KMS-11 (cell line): ENCODE data around the gene OCRL.

Experiments used
- H2AFZ ChIP-seq: fragments of 200-600 bp; sonication (generic); 2 replicates; pipeline ENCODE4 v1.6.1; 2016; ENCODE audit warnings: antibody characterized with exemption, mixed run types, low read depth
- H3K27ac ChIP-seq: fragments of 200-600 bp; sonication (generic); 2 replicates; pipeline ENCODE4 v1.6.1; 2016; ENCODE audit warnings: mild to moderate bottlenecking, mixed run types
- H3K27me3 ChIP-seq: fragments of 200-600 bp; sonication (generic); 2 replicates; pipeline ENCODE4 v1.6.1; 2017; ENCODE audit warnings: mild to moderate bottlenecking, low read depth, mixed run types, moderate library complexity; ENCODE audit not compliant: insufficient read depth
- H3K36me3 ChIP-seq: fragments of 200-600 bp; sonication (generic); 2 replicates; pipeline ENCODE4 v1.6.1; 2017; ENCODE audit warnings: mild to moderate bottlenecking, mixed run types; ENCODE audit not compliant: insufficient read depth
- H3K4me1 ChIP-seq: fragments of 200-600 bp; sonication (generic); 2 replicates; pipeline ENCODE4 v1.6.1; 2016; ENCODE audit warnings: mild to moderate bottlenecking, low read depth, mixed run types; ENCODE audit not compliant: poor library complexity, severe bottlenecking
- H3K4me2 ChIP-seq: fragments of 200-600 bp; sonication (generic); 2 replicates; pipeline ENCODE4 v1.7.0; 2016; ENCODE audit warnings: mild to moderate bottlenecking, mixed run types
- H3K4me3 ChIP-seq: fragments of 200-600 bp; sonication (generic); IDR thresholded peaks from 2 replicates; pipeline ENCODE4 v1.6.1; 2017; ENCODE audit warnings: low read depth, low read length, mixed read lengths; ENCODE audit not compliant: insufficient read depth
- H3K79me2 ChIP-seq: fragments of 200-600 bp; sonication (generic); 2 replicates; pipeline ENCODE4 v1.6.1; 2016; ENCODE audit warnings: low read depth, mixed run types; ENCODE audit not compliant: insufficient read depth
- H3K9ac ChIP-seq: fragments of 200-600 bp; sonication (generic); 2 replicates; pipeline ENCODE4 v1.6.1; 2016; ENCODE audit warnings: mild to moderate bottlenecking, mixed run types
- H4K20me1 ChIP-seq: fragments of 200-600 bp; sonication (generic); 2 replicates; pipeline ENCODE4 v1.6.1; 2016; ENCODE audit warnings: mild to moderate bottlenecking, mixed run types; ENCODE audit not compliant: insufficient read depth
- TF ChIP-seq, protein P1 (sequence below): fragments of 200-600 bp; sonication (generic); conservative IDR thresholded peaks from 2 replicates; pipeline ENCODE4 v1.6.1; 2017; ENCODE audit warnings: low read depth, mild to moderate bottlenecking, antibody characterized with exemption, low read length, moderate library complexity, mixed read lengths

The OCRL gene

DNA sequence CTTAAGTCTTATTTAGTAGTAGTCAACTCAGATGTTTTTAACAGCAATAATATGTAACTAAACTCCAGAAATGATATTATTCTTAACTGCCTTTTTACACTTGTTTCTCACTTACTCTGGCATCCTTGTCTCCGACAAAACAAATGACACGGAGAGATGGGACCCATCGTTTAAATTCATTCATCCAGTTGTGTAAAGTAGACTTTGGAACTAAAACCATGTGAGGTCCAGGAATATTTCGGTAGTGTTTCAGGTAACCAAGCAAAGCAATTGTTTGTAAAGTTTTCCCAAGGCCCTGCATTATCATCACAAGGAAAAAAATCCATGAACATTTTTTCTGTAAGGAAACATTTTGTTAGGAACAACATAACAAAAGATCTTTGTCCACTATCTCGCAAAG, 28.4 kb upstream of the OCRL start:
- TF ChIP-seq, protein P1, sequence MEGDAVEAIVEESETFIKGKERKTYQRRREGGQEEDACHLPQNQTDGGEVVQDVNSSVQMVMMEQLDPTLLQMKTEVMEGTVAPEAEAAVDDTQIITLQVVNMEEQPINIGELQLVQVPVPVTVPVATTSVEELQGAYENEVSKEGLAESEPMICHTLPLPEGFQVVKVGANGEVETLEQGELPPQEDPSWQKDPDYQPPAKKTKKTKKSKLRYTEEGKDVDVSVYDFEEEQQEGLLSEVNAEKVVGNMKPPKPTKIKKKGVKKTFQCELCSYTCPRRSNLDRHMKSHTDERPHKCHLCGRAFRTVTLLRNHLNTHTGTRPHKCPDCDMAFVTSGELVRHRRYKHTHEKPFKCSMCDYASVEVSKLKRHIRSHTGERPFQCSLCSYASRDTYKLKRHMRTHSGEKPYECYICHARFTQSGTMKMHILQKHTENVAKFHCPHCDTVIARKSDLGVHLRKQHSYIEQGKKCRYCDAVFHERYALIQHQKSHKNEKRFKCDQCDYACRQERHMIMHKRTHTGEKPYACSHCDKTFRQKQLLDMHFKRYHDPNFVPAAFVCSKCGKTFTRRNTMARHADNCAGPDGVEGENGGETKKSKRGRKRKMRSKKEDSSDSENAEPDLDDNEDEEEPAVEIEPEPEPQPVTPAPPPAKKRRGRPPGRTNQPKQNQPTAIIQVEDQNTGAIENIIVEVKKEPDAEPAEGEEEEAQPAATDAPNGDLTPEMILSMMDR: no peak
- no peaks in the 10 kb centered on the region for H4K20me1 ChIP-seq
- no peaks in the 10 kb centered on the region for H3K36me3 ChIP-seq
- H2AFZ ChIP-seq: no peak overlapping the region
- no peaks in the 10 kb centered on the region for H3K4me1 ChIP-seq
- H3K4me2 ChIP-seq: no peak overlapping the region
- H3K9ac ChIP-seq: no peak overlapping the region
- no peaks in the 10 kb centered on the region for H3K79me2 ChIP-seq
- H3K27ac ChIP-seq: no peak overlapping the region
- no peaks in the 10 kb centered on the region for H3K27me3 ChIP-seq
- no peak overlapping the region for H3K4me3 ChIP-seq

DNA sequence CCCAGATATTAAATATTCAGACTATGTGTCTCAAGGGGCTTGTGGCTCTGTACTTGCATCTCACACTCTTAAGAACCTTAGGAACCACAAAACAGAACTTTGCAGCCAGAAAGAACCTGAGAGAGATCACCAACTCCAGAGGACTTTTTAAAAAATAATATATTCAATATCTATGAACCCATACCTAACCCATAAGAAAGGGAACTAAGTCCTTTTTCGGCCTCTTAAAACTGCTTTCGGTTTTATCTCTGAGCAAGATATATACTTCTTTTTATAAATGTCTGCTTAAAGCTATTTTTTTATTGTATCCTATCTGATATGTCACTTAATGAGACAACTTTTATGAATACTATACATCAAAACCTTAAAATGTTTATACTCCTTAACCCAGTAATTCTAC, 27.6 kb upstream of the OCRL start:
- Histone ChIP-seq H3K27me3 (no peaks in the 10 kb centered on the region), H2AFZ (no peak overlapping the region), H3K4me1 (no peaks in the 10 kb centered on the region), H3K36me3 (no peaks in the 10 kb centered on the region), H3K79me2 (no peaks in the 10 kb centered on the region), H4K20me1 (no peaks in the 10 kb centered on the region), H3K4me3 (no peak overlapping the region), H3K4me2 (no peak overlapping the region), H3K9ac (no peak overlapping the region), H3K27ac (no peak overlapping the region)
- TF ChIP-seq, protein P1: no peak

DNA sequence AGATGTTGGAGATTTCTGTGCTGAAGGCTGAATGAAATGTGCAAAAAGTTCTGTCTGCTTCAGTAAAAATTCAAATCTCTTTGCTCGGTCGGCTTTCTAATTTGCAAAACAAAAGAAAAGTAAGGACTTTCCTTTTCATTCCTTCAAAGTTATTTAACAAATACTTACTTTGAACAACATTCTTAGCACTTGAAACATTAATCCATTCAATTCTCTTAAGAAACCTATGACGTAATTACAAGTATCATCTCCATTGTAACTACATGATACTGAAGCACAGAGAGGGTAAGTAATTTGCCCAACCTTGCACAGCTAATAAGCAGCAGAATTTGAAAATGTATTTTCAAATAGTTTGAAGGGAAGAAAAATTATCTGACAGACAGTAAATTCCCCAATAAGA, 23.7 kb upstream of the OCRL start:
- no peak overlapping the region for H3K4me3 ChIP-seq
- no peaks in the 10 kb centered on the region for H3K36me3 ChIP-seq
- H3K27me3 ChIP-seq: no peaks in the 10 kb centered on the region
- no peaks in the 10 kb centered on the region for H4K20me1 ChIP-seq
- no peak overlapping the region for H3K4me2 ChIP-seq
- H2AFZ ChIP-seq: no peak overlapping the region
- TF ChIP-seq, protein P1: no peak
- H3K9ac ChIP-seq: no peak overlapping the region
- H3K27ac ChIP-seq: no peak overlapping the region
- H3K79me2 ChIP-seq: no peaks in the 10 kb centered on the region
- H3K4me1 ChIP-seq: no peaks in the 10 kb centered on the region

GRCh38 chrX:129520151-129520550, 19.9 kb upstream of the OCRL start:
- no peaks in the 10 kb centered on the region for H4K20me1 ChIP-seq
- no peak overlapping the region for H3K27ac ChIP-seq
- no peaks in the 10 kb centered on the region for H3K79me2 ChIP-seq
- peaks cover 14% of the 10 kb centered on the region for H3K4me1 ChIP-seq
- H3K36me3 ChIP-seq: no peaks in the 10 kb centered on the region
- H2AFZ ChIP-seq: no peak overlapping the region
- H3K27me3 ChIP-seq: no peaks in the 10 kb centered on the region
- no peak overlapping the region for H3K4me2 ChIP-seq
- H3K4me3 ChIP-seq: no peak overlapping the region
- H3K9ac ChIP-seq: no peak overlapping the region
- TF ChIP-seq, protein P1: no peak
